DOHH2 (cell line): Measurements from ENCODE around the gene TBX4.

Source experiments
- CTCF ChIP-seq: fragments of 200-600 bp; sonication (generic); IDR thresholded peaks from one replicate; pipeline ENCODE4 v1.5.1; 2014; ENCODE audit warnings: antibody characterized with exemption, mild to moderate bottlenecking, low read depth, low read length; ENCODE audit not compliant: poor library complexity, severe bottlenecking
- EZH2phosphoT487 ChIP-seq: fragments of 200-600 bp; sonication (generic); IDR thresholded peaks from 2 replicates; pipeline ENCODE4 v1.6.1; 2017; ENCODE audit warnings: borderline replicate concordance, mild to moderate bottlenecking, antibody characterized with exemption, low read length, moderate library complexity, mixed read lengths

- no peak for TF ChIP-seq CTCF
- no peak for TF ChIP-seq EZH2phosphoT487
These were observed 11.5 kb upstream of the TBX4 start for GRCh38 chr17:61440697-61441096.
